GM12872 (cell line): ENCODE results near the gene PRM1.

Source experiments
- CTCF ChIP-seq: IDR thresholded peaks from 3 replicates; pipeline ENCODE4 v1.5.1; 2011; ENCODE audit warnings: low read depth, mild to moderate bottlenecking, low read length, moderate library complexity; ENCODE audit not compliant: insufficient read depth

PRM1 gene

GRCh38 chr16:11262915-11263314 lies 18.2 kb downstream of the PRM1 start:
- TF ChIP-seq CTCF, result no peak

GRCh38 chr16:11260596-11260966 lies 20.5 kb downstream of the PRM1 start:
- no peak for TF ChIP-seq CTCF

GRCh38 chr16:11259655-11260595 lies 21.2 kb downstream of the PRM1 start:
- TF ChIP-seq CTCF, result no peak

GRCh38 chr16:11258553-11259492 lies 22.3 kb downstream of the PRM1 start:
- TF ChIP-seq CTCF, result no peak

- peak; percentile 84 for TF ChIP-seq CTCF
These were observed 23.8 kb downstream of the PRM1 start for GRCh38 chr16:11257131-11257938.

GRCh38 chr16:11256661-11257130 lies 24.4 kb downstream of the PRM1 start:
- TF ChIP-seq CTCF, result no peak
